Inferior parietal cortex (tissue), 1 donor: ENCODE measurements around the gene GLIS2.

ENCODE experiments used
- DNase-seq: peaks from one replicate; pipeline ENCODE4 v3.0.0-alpha.2; 2016; ENCODE audit errors: extremely low spot score

The GLIS2 gene

GRCh38 chr16:4315186-4316107 is at the start of gene GLIS2:
Gene GLIS2, plus strand, starts transcription at chr16:4316067. Its CDS starts 16,214 bp downstream, at chr16:4332281.
- no peak for DNase-seq

DNA sequence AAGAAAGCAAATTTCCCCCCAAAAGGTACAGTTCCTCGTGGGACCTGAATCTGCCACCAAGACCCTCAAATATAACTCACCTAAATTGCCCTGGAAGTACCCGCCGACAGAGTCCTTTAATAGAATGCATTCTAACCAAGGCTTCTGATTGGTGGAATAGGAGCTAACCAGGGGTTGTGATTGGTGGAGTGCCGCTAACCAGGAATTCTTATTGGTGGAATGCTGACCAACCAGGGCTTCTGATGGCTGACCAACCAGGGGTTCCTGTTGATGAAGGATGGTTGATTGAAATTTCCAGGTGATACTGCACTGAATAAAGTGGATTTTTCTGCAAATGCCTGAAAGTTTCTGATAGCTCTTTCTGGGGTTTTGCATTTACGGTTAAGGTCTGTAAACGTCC is 49.5 kb upstream of the GLIS2 start:
- no peak for DNase-seq

GRCh38 chr16:4270091-4270490 is 45.8 kb upstream of the GLIS2 start:
- no peak for DNase-seq

- DNase-seq = no peak
Observed at GRCh38 chr16:4270595-4270994, 45.3 kb upstream of the GLIS2 start.

GRCh38 chr16:4271176-4272113 is 44.4 kb upstream of the GLIS2 start:
- peak; percentile 87 for DNase-seq

DNA sequence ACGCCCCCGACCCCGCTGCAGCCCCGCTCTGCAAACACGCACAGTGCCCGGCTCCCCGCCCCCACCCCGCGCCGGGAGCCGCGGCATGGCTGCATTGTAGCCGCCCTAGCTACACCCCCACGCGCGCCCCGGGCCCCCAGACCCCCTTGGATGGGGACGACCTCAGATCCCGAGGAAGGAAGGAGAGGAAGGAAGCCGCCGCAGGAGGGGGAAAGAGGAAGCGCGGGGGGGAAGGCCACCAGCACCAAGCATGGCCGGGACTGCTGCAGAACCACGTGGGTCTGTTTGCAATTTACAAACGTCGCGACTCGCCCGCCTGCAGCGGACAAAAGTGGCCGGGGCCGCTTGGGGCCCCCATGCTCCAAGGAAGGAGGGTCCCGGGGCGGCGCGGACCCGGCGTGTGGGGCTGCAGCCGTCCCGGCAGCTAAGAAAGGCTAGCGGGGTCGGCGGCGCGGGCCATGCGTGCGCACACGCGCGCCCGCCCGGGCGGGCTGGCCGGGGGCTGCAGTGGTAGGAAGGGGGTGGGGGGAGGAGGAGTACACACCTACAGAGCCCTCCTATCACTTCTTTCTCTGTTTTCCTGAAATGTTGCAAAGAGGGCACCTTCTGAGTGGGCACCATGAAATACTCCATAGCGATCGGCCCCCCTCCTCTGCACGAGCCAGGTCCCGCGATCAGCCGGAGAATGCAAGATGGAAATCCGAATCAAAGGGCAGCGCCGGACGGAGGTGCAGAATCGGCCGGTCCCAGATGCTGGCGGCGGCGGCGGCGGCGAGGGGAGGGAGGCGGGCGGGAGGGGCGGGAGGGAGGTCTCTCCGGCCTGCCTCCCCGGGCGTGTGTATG is 43.5 kb upstream of the GLIS2 start:
- DNase-seq = peak; percentile 43

- peak; percentile 8 for DNase-seq
Observed at GRCh38 chr16:4273858-4274311, 42.0 kb upstream of the GLIS2 start.

GRCh38 chr16:4275861-4276260 is 40.0 kb upstream of the GLIS2 start:
- no peak for DNase-seq

GRCh38 chr16:4277987-4278513 is 37.8 kb upstream of the GLIS2 start:
- DNase-seq = no peak

GRCh38 chr16:4280625-4281024 is 35.2 kb upstream of the GLIS2 start:
- no peak for DNase-seq

GRCh38 chr16:4283441-4283840 is 32.4 kb upstream of the GLIS2 start:
- no peak for DNase-seq

- no peak for DNase-seq
Observed at GRCh38 chr16:4283939-4284338, 31.9 kb upstream of the GLIS2 start.

DNA sequence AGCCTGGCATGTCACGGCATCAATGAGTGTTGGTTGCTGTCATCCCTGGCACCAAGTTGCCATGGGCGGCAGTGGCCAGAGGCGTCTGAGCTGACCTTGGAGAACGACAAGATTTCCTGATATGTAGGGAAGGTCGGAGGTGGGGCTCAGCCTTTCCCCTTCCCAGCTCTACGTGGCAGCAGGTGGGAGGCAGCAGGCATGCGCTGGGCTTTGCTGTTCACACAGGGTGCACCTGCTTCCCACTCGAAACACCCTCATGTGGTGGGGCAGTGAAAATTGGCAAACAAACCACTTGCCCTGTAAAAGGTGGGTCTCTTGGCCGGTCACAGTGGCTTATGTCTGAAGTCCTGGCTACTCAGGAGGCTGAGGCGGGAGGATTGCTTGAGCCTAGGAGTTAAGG is 30.7 kb upstream of the GLIS2 start:
- DNase-seq = no peak

DNA sequence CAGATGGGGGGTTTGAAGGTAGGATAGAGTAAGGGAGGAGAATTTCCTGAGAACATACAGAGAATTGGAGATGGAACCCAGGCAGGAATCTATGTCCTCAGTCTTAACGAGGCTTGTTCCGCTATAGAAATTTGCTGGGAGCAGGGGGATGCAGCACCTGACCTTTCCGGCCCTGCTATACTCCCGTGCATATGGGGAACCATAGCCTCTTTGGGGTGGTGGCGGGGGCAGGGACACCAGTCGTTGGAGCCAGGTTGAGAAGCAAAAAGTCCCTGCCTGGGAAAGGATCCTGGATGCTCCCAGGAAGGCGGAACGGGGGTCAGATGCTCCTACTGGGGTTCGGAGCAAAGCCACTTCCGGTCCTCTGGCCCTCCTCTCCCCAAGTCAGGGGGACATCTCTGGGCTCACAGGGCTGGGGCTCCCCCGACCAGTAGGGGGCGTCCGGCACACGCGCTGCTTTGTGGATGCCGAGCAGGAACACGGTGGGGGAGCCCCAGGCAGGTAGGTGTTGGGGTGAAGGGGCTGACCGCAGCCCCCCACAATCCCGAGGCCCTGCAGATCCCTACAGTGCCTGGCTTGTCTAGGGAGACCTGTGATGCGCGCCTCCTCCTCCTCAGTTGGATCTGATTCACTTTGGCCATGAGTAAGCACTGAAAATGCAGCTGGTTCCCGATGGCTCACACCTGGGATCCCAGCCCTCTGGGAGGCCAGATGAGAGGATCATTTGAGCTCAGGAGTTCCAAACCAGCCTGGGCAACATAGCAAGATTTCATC is 27.5 kb upstream of the GLIS2 start:
- DNase-seq = peak; percentile 72

DNA sequence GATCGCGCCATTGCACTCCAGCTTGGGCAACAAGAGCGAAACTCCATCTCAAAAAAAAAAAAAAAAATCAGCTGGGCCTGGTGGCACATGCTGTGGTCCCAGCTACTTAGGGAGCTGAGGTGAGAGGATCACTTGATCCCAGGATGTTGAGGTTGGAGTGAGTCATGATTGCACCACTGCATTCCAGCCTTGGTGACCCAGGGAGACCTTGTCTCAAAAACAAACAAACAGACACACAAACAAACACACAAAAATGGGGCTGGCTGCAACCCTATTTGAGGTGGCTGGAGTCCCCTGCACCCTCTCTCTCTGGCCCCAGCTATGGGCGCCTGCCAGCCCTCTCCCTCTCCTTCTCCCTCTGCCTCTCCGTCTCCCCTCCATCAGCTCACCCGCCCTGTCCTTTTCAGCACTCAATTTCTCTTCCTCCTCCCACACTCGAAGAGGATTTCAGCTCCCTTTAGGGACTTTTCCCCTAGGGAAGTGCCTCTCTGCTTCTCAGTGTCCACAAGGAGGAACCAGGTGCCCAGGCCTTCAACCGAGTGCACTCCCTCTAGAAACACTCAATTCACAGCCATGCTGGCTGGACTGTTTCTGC is 25.5 kb upstream of the GLIS2 start:
- no peak for DNase-seq

DNA sequence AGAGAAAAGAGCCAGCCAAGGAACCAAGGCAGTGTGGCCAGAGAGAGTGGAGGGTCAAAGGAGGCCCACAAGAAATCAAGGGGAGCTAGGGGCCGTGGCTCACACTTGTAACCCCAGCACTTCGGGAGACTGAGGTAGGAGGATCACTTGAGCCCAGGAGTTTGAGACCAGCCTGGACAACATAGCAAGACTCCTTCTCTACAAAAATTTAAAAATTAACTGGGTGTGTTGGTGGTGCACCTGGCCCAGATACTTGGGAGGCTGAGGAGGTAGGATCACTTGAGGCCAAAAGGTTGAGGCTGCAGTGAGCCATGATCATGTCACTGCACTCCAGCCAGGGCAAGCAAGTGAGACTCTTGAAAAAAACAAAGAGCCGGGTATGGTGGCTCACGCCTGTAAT is 24.2 kb upstream of the GLIS2 start:
- DNase-seq = no peak

GRCh38 chr16:4293181-4293716 is 22.6 kb upstream of the GLIS2 start:
- no peak for DNase-seq

- DNase-seq = no peak
Observed at GRCh38 chr16:4293822-4294457, 21.9 kb upstream of the GLIS2 start.

GRCh38 chr16:4295581-4295980 is 20.3 kb upstream of the GLIS2 start:
- no peak for DNase-seq
